Measurements from ENCODE around the gene SLC6A11.

DNA sequence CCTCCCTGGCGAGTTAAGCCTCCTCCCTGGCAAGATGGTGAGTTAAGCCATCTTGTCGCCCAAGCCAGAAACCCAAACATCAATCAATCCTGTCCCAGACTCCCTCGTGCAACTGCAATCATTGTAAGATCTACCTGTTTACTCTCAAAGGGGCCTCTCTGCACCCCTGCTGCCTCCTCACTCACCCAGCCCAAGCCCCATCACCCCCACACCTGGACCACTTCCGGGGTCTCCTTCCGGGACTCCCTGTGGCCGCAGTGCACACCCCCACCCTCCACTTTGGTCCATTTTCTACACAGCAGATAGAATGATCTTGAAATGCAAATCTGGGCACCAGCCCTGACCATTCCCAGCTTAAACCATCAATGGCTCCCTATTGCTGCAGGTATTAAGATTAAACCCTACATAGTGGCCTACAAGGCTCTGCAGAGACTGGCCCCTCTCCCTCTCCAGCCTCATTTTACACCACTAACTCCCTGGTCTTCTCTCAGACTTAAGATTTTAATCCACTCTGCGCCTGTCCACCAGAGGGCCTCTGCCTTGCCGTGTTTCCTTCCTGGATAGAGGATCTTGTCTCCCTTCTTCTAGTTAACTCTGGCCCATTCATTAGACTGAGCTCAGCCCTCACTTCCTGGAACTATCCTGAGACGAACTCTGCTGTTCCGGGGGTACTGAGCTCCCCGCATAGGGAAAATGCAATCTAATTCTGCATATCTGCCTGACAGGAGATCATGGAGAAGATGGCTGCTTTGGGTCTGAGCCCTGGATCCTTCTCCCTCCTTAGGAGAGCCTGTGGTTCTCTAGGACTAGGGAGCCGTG, 134.7 kb downstream of the SLC6A11 start:
- TF ChIP-seq, protein P1, sequence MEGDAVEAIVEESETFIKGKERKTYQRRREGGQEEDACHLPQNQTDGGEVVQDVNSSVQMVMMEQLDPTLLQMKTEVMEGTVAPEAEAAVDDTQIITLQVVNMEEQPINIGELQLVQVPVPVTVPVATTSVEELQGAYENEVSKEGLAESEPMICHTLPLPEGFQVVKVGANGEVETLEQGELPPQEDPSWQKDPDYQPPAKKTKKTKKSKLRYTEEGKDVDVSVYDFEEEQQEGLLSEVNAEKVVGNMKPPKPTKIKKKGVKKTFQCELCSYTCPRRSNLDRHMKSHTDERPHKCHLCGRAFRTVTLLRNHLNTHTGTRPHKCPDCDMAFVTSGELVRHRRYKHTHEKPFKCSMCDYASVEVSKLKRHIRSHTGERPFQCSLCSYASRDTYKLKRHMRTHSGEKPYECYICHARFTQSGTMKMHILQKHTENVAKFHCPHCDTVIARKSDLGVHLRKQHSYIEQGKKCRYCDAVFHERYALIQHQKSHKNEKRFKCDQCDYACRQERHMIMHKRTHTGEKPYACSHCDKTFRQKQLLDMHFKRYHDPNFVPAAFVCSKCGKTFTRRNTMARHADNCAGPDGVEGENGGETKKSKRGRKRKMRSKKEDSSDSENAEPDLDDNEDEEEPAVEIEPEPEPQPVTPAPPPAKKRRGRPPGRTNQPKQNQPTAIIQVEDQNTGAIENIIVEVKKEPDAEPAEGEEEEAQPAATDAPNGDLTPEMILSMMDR (IDR thresholded peaks at IDR 0.05): peak in 3 of 4 experiments; percentile 17 to 43 (median 42)
- TF ChIP-seq EP300 (IDR thresholded peaks at IDR 0.05): no peak

All from gastroesophageal sphincter (tissue), 3 donors.